ENCODE data around the gene WDFY2.
"Not testable (repeated sequence)": the region's sequence is repeated elsewhere in the genome, so short reads cannot be mapped to it uniquely, and the experiment has no call there.

Gene WDFY2

GRCh38 chr13:51583875-51584730 is at the start of gene WDFY2:
Gene WDFY2 (plus strand): TSS chr13:51584462. CDS start chr13:51584688, 226 bp downstream.
- peak; percentile 100 for DNase-seq

GRCh38 chr13:51538591-51539179 is 45.6 kb upstream of the WDFY2 start:
- DNase-seq: peak in 1 of 3 donors; percentile 37

- peak in 2 of 3 donors; percentile 46 to 52 for DNase-seq
Observed at GRCh38 chr13:51539887-51540286, 44.4 kb upstream of the WDFY2 start.

GRCh38 chr13:51541037-51541436 is 43.2 kb upstream of the WDFY2 start:
- no peak for DNase-seq

GRCh38 chr13:51541809-51542258 is 42.4 kb upstream of the WDFY2 start:
- no peak for DNase-seq

- DNase-seq: no peak
Observed at GRCh38 chr13:51542346-51543242, 41.7 kb upstream of the WDFY2 start.

GRCh38 chr13:51545446-51545845 is 38.8 kb upstream of the WDFY2 start:
- DNase-seq: not testable (repeated sequence)

GRCh38 chr13:51547425-51548176 is 36.7 kb upstream of the WDFY2 start:
- DNase-seq: no peak

- peak; percentile 70 to 76 (median 71) for DNase-seq
Observed at GRCh38 chr13:51549050-51549449, 35.2 kb upstream of the WDFY2 start.

- no peak for DNase-seq
Observed at GRCh38 chr13:51549593-51549992, 34.7 kb upstream of the WDFY2 start.

GRCh38 chr13:51550151-51550550 is 34.1 kb upstream of the WDFY2 start:
- DNase-seq: peak; percentile 28 to 53 (median 50)

GRCh38 chr13:51551416-51551815 is 32.8 kb upstream of the WDFY2 start:
- DNase-seq: no peak

GRCh38 chr13:51552027-51552426 is 32.2 kb upstream of the WDFY2 start:
- peak; percentile 84 to 92 (median 91) for DNase-seq

GRCh38 chr13:51553531-51553930 is 30.7 kb upstream of the WDFY2 start:
- DNase-seq: peak; percentile 43 to 59 (median 44)

GRCh38 chr13:51556740-51557139 is 27.5 kb upstream of the WDFY2 start:
- DNase-seq: no peak

- peak in 2 of 3 donors; percentile 40 to 45 for DNase-seq
Observed at GRCh38 chr13:51557438-51557837, 26.8 kb upstream of the WDFY2 start.

- peak; percentile 64 to 85 (median 81) for DNase-seq
Observed at GRCh38 chr13:51557875-51558612, 26.2 kb upstream of the WDFY2 start.

GRCh38 chr13:51559946-51560735 is 24.1 kb upstream of the WDFY2 start:
- peak; percentile 37 to 62 (median 51) for DNase-seq

- DNase-seq: peak; percentile 72 to 85 (median 73)
Observed at GRCh38 chr13:51562011-51562671, 22.1 kb upstream of the WDFY2 start.

- no peak for DNase-seq
Observed at GRCh38 chr13:51564252-51564651, 20.0 kb upstream of the WDFY2 start.

All from suppressor macrophage treated with lipopolysaccharide for 1 hour (primary cell).